ENCODE measurements around the gene KCNH5. TPM values are rescaled to one million over a fixed set of nuclear protein-coding genes. Genes with fewer than 3 reads are reported as not detected.

KCNH5 gene
- 30.4 TPM for total RNA-seq

DNA sequence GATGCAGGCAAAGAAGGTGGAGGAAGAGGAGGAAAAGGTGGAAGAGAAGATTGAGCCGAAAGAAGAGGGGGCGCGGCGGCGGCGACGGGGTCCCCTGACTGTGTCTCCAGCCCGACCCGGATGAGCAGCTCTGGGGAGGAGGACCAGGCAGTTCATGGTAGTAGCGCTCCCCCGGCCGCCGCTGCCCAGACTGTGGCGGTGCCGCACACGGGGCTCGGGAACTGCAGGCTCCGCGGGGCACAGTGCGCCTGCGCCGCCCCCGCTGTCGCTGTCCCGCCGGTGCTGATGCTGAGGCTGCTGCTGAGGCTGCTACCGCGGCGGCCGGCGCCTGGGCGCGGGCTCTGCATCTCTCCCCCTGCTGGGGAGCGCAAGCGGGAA is at the start of gene KCNH5:
KCNH5 (minus strand) TSS at position 225 of the 378 bp plus-strand sequence. CDS start 272 bp downstream, outside the sequence.

Other genes starting within 250 kb of the KCNH5 start
- gene RHOJ, start 159.0 kb upstream of the KCNH5 start, total RNA-seq = 7.2 TPM

Measured in parietal lobe (tissue), 1 donor.